Panc1 (cell line): Measurements from ENCODE around the gene FRRS1L. TPM values are rescaled to one million over a fixed set of nuclear protein-coding genes. Genes with fewer than 3 reads are reported as not detected.

Experiments
- ATAC-seq: fragments of 200-7000 bp; cut with Tn5 transposase; 2 replicates; pipeline ENCODE4 v1.9.1; 2020; ENCODE audit warnings: mild to moderate bottlenecking, moderate library complexity
- BruUV-seq: library from RNA; stranded (reverse); fragments of 400-500 nt; replicated peaks from 2 replicates; lab custom pipeline; 2021; lab: Mats Ljungman, UMichigan
- CTCF ChIA-PET: fragments of 300-600 bp; sonication (Branson Sonifier 250); formaldehyde crosslinking; loops from one replicate; lab custom pipeline; 2022; ENCODE audit warnings: antibody characterized with exemption; lab: Charles Lee
- POLR2A ChIA-PET: fragments of 300-600 bp; sonication (Branson Sonifier 250); formaldehyde crosslinking; loops from one replicate; lab custom pipeline; 2022; ENCODE audit warnings: antibody characterized with exemption; lab: Charles Lee
- DNase-seq: peaks from one replicate; pipeline ENCODE4 v3.0.0-alpha.2; 2010; ENCODE audit warnings: low read depth, low spot score
- H3K27ac ChIP-seq: 2 replicates; pipeline ENCODE4 v1.5.1; 2011; ENCODE audit warnings: mild to moderate bottlenecking, low read length, inconsistent platforms
- H3K27me3 ChIP-seq: fragments of 200-500 bp; sonication (Bioruptor generic); 2 replicates; pipeline ENCODE4 v1.6.0; 2014; ENCODE audit warnings: low read length, inconsistent platforms; ENCODE audit not compliant: control insufficient read depth, insufficient read depth
- H3K36me3 ChIP-seq: fragments of 200-500 bp; sonication (Bioruptor generic); 2 replicates; pipeline ENCODE4 v1.5.1; 2014; ENCODE audit warnings: inconsistent platforms, mild to moderate bottlenecking, low read length, moderate library complexity; ENCODE audit not compliant: control insufficient read depth, insufficient read depth
- H3K4me1 ChIP-seq: 2 replicates; pipeline ENCODE4 v1.5.1; 2011; ENCODE audit warnings: inconsistent platforms, mild to moderate bottlenecking, low read length, moderate library complexity; ENCODE audit not compliant: control insufficient read depth, insufficient read depth
- H3K4me3 ChIP-seq, 2 experiments: 2 replicates each; pipeline ENCODE4 v1.5.1; 2011 to 2012; ENCODE audit warnings: low read depth in 2 of 2, low read length in 2 of 2, mild to moderate bottlenecking in 2 of 2, inconsistent platforms in 1 of 2, moderate library complexity in 1 of 2
- H3K9me3 ChIP-seq: fragments of 200-500 bp; sonication (Bioruptor generic); 2 replicates; pipeline ENCODE4 v1.5.1; 2014; ENCODE audit warnings: low read depth, mild to moderate bottlenecking, inconsistent platforms, low read length, moderate library complexity; ENCODE audit not compliant: control insufficient read depth, insufficient read depth
- POLR2AphosphoS5 ChIP-seq: IDR thresholded peaks from 2 replicates; pipeline ENCODE4 v1.6.1; 2012; ENCODE audit warnings: mild to moderate bottlenecking, low read depth, low read length, moderate library complexity
- SIN3A ChIP-seq: IDR thresholded peaks from 2 replicates; pipeline ENCODE4 v1.6.1; 2012; ENCODE audit warnings: low read depth, mild to moderate bottlenecking, low read length, moderate library complexity, borderline replicate concordance; ENCODE audit not compliant: insufficient read depth
- TCF7L2 ChIP-seq: IDR thresholded peaks from 2 replicates; pipeline ENCODE4 v1.6.1; 2011; ENCODE audit warnings: mild to moderate bottlenecking, low read depth, low read length, inconsistent platforms
- in situ Hi-C: cut with HindIII; loops from 2 replicates; pipeline ENCODE4 v1.10.0; 2016; ENCODE audit warnings: low sequenced_read_pairs, low pct_unique_long_range_greater_than_20kb
- intact Hi-C: fragments of 100-400 bp; cut with micrococcal nuclease; formaldehyde crosslinking; loops from one replicate; pipeline ENCODE4 v1.10.0; 2022; ENCODE audit not compliant: unreplicated experiment
- total RNA-seq: library from RNA; stranded (reverse); gene quantifications from one replicate; pipeline ENCODE4 v1.2.1, GENCODE V29; 2021; ENCODE audit not compliant: unreplicated experiment
- TF ChIP-seq, protein P1 (sequence below): fragments of 450-650 bp; IDR thresholded peaks from 2 replicates; pipeline ENCODE4 v1.5.1; 2017; ENCODE audit warnings: mild to moderate bottlenecking
- TF ChIP-seq, protein P2 (sequence below), 2 experiments: IDR thresholded peaks; 2 replicates each; pipeline ENCODE4 v1.6.1; 2011 to 2012; ENCODE audit warnings: low read depth in 2 of 2, control low read depth in 1 of 2, low read length in 1 of 2, mild to moderate bottlenecking in 1 of 2, moderate library complexity in 1 of 2; ENCODE audit not compliant: insufficient read depth in 1 of 2

The FRRS1L gene
- total RNA-seq, 1 experiment from 2014 or later: 2.3 TPM

DNA sequence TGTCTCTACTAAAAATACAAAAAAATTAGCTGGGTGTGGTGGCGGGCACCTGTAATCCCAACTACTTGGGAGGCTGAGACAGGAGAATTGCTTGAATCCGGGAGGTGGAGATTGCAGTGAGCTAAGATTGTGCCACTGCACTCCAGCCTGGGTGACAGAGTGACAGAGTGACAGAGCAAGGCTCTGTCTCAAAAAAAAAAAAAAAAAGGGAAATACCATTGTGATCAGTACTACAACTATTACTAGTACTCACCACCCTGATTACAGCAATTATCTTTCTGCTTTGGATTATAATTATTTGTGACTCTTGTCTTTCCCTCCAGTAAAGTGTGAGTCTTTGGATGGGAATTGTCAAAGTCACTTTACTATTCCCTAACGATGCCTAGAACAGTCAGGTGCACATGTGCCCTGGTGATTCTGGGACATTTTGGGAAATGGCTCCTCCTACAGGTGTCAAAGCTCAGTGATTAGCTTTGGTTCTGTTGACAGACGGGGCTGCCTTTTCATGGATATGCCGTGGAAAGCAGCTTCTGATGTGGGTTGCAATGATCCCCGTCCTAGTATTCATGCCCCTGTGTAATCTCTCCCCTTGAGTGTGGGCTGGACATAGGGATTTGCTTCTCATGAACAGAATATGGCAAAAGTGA lies 31.8 kb upstream of the FRRS1L start:
- no peaks in the 10 kb centered on the region for H3K4me1 ChIP-seq
- H3K27me3 ChIP-seq: no peaks in the 10 kb centered on the region
- DNase-seq: no peak
- H3K36me3 ChIP-seq: no peaks in the 10 kb centered on the region
- TF ChIP-seq, protein P1, sequence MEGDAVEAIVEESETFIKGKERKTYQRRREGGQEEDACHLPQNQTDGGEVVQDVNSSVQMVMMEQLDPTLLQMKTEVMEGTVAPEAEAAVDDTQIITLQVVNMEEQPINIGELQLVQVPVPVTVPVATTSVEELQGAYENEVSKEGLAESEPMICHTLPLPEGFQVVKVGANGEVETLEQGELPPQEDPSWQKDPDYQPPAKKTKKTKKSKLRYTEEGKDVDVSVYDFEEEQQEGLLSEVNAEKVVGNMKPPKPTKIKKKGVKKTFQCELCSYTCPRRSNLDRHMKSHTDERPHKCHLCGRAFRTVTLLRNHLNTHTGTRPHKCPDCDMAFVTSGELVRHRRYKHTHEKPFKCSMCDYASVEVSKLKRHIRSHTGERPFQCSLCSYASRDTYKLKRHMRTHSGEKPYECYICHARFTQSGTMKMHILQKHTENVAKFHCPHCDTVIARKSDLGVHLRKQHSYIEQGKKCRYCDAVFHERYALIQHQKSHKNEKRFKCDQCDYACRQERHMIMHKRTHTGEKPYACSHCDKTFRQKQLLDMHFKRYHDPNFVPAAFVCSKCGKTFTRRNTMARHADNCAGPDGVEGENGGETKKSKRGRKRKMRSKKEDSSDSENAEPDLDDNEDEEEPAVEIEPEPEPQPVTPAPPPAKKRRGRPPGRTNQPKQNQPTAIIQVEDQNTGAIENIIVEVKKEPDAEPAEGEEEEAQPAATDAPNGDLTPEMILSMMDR: peak; percentile 31
- TF ChIP-seq, protein P2, sequence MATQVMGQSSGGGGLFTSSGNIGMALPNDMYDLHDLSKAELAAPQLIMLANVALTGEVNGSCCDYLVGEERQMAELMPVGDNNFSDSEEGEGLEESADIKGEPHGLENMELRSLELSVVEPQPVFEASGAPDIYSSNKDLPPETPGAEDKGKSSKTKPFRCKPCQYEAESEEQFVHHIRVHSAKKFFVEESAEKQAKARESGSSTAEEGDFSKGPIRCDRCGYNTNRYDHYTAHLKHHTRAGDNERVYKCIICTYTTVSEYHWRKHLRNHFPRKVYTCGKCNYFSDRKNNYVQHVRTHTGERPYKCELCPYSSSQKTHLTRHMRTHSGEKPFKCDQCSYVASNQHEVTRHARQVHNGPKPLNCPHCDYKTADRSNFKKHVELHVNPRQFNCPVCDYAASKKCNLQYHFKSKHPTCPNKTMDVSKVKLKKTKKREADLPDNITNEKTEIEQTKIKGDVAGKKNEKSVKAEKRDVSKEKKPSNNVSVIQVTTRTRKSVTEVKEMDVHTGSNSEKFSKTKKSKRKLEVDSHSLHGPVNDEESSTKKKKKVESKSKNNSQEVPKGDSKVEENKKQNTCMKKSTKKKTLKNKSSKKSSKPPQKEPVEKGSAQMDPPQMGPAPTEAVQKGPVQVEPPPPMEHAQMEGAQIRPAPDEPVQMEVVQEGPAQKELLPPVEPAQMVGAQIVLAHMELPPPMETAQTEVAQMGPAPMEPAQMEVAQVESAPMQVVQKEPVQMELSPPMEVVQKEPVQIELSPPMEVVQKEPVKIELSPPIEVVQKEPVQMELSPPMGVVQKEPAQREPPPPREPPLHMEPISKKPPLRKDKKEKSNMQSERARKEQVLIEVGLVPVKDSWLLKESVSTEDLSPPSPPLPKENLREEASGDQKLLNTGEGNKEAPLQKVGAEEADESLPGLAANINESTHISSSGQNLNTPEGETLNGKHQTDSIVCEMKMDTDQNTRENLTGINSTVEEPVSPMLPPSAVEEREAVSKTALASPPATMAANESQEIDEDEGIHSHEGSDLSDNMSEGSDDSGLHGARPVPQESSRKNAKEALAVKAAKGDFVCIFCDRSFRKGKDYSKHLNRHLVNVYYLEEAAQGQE (IDR thresholded peaks at IDR 0.05; ENCODE audit: insufficient read depth in 1 of 2, low read depth in 2 of 2, low read length in 1 of 2): no peak
- ChIA-PET POLR2A (no interaction called here), CTCF (interaction anchor here (0.7 kb wide), 1 partner anchor 107 kb away, joined by 3 read pairs; no protein-coding TSS in a partner anchor)
- H3K27ac ChIP-seq: no peak overlapping the region
- H3K4me3 ChIP-seq: no peak overlapping the region
- BruUV-seq: no TSS peak
- in situ Hi-C loops: no loop called here
- intact Hi-C loops: no loop called here
- no peaks in the 10 kb centered on the region for H3K9me3 ChIP-seq
- ATAC-seq: no peak

DNA sequence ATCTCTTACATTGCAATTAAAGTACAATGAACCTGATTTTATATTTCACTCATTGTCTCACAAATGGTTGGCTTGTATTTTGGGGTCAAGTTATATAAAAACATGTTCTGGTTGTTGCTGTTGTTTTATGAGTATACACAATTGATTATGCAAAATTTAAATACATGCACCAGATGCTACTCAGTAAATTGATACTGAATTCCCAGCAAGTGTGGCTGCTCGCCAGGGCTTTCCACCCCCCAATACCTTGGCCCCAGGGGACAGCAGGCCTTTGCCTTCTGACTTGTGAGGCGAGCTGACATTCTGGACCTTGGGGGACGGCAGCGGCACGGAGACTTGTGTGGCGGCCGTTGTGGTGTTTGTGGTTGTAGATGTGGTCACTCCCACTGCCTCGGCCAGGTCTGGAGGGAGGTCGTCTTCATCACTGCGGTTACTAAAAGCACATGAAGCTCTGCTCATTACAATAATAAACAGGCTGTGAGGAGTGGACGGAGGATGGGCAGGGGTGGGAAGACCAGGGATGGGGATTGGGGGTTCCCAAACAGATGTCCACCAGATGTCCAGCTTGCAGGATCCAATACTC lies 27.0 kb upstream of the FRRS1L start:
- intact Hi-C loops: loop anchor here (5.0 kb wide), 1 partner anchor 128 kb away; the partner anchor contains the start of gene EPB41L4B
- no peak for ATAC-seq
- no peaks in the 10 kb centered on the region for H3K36me3 ChIP-seq
- DNase-seq: no peak
- CTCF ChIA-PET: interaction anchor here (1.0 kb wide), 1 partner anchor 11 kb away, joined by 3 read pairs; no protein-coding TSS in a partner anchor
- no peak overlapping the region for H3K4me3 ChIP-seq
- POLR2A ChIA-PET: interaction anchor here (0.6 kb wide), 1 partner anchor 115 kb away, joined by 3 read pairs; no protein-coding TSS in a partner anchor
- no peaks in the 10 kb centered on the region for H3K4me1 ChIP-seq
- no peak for TF ChIP-seq POLR2AphosphoS5
- TF ChIP-seq TCF7L2: no peak
- TF ChIP-seq, protein P1: no peak
- no peak for TF ChIP-seq SIN3A
- TF ChIP-seq, protein P2 (IDR thresholded peaks at IDR 0.05; ENCODE audit: insufficient read depth in 1 of 2, low read depth in 2 of 2, low read length in 1 of 2): no peak
- in situ Hi-C loops: no loop called here
- H3K27me3 ChIP-seq: no peaks in the 10 kb centered on the region
- no peaks in the 10 kb centered on the region for H3K9me3 ChIP-seq
- no peak overlapping the region for H3K27ac ChIP-seq
- BruUV-seq: no TSS peak
